Fibroblast of lung (primary cell): ENCODE data around the gene HOOK1. TPM values are rescaled to one million over a fixed set of nuclear protein-coding genes. Genes with fewer than 3 reads are reported as not detected.
"Not testable (repeated sequence)": the region's sequence is repeated elsewhere in the genome, so short reads cannot be mapped to it uniquely, and the experiment has no call there.

Experiments used
- DNase-seq, 2 donors: peaks; one replicate each; pipeline versions ENCODE4 v3.0.0 to v3.0.0-alpha.2; 2010; ENCODE audit warnings: low read depth in 2 of 2
- H2AFZ ChIP-seq: 2 replicates; pipeline ENCODE4 v1.5.1; 2012; ENCODE audit warnings: low read length, control low read depth, inconsistent platforms
- H3K27ac ChIP-seq: 2 replicates; pipeline ENCODE4 v1.5.1; 2011; ENCODE audit warnings: low read length, control low read depth; ENCODE audit not compliant: insufficient read depth
- H3K27me3 ChIP-seq: 2 replicates; pipeline ENCODE4 v1.5.1; 2011; ENCODE audit warnings: mild to moderate bottlenecking, low read length; ENCODE audit not compliant: control insufficient read depth, insufficient read depth
- H3K36me3 ChIP-seq: 2 replicates; pipeline ENCODE4 v1.5.1; 2011; ENCODE audit warnings: low read length; ENCODE audit not compliant: control insufficient read depth, insufficient read depth
- H3K4me1 ChIP-seq: 2 replicates; pipeline ENCODE4 v1.5.1; 2011; ENCODE audit warnings: low read length; ENCODE audit not compliant: control insufficient read depth, insufficient read depth; ENCODE audit errors: extremely low read depth
- H3K4me2 ChIP-seq: 2 replicates; pipeline ENCODE4 v1.5.1; 2011; ENCODE audit warnings: low read length, control low read depth; ENCODE audit not compliant: insufficient read depth; ENCODE audit errors: extremely low read depth
- H3K4me3 ChIP-seq, 4 experiments: fragments of 200-600 bp in 1 of 4; sonication (generic) in 1 of 4; replicated peaks in 1 of 4; 2 replicates each; pipeline ENCODE4 v1.5.1; 2011 to 2016; ENCODE audit warnings: low read length in 4 of 4, low read depth in 3 of 4, mild to moderate bottlenecking in 3 of 4, control low read depth in 2 of 4, inconsistent platforms in 1 of 4, mixed read lengths in 1 of 4; ENCODE audit not compliant: insufficient read depth in 1 of 4; ENCODE audit errors: control extremely low read depth in 1 of 4
- H3K79me2 ChIP-seq: 2 replicates; pipeline ENCODE4 v1.5.1; 2012; ENCODE audit warnings: mild to moderate bottlenecking, low read length, inconsistent platforms; ENCODE audit not compliant: control insufficient read depth, insufficient read depth
- H3K9ac ChIP-seq: 2 replicates; pipeline ENCODE4 v1.5.1; 2011; ENCODE audit warnings: mild to moderate bottlenecking, low read length, control low read depth; ENCODE audit not compliant: insufficient read depth
- H3K9me3 ChIP-seq: 2 replicates; pipeline ENCODE4 v1.5.1; 2012; ENCODE audit warnings: low read depth, low read length; ENCODE audit not compliant: control insufficient read depth, insufficient read depth
- H4K20me1 ChIP-seq: 2 replicates; pipeline ENCODE4 v1.5.1; 2011; ENCODE audit warnings: low read length; ENCODE audit not compliant: control insufficient read depth, insufficient read depth; ENCODE audit errors: extremely low read depth
- EZH2 ChIP-seq: IDR thresholded peaks from 2 replicates; pipeline ENCODE4 v1.5.1; 2012; ENCODE audit warnings: low read length, control low read depth, mild to moderate bottlenecking; ENCODE audit errors: missing control alignments
- polyA plus RNA-seq, 2 donors: library from polyadenylated mRNA; depleted of rRNA in 1 of 2; stranded (reverse) in 1 of 2; unstranded in 1 of 2; fragments of >200 nt; gene quantifications; 2 replicates each; pipeline ENCODE4 v1.2.1, GENCODE V29; 2011 to 2012; ENCODE audit warnings: missing spikeins in 1 of 2
- total RNA-seq: library from RNA; depleted of rRNA; stranded (reverse); fragments of >200 nt; gene quantifications from 2 replicates; pipeline ENCODE4 v1.2.1, GENCODE V29; 2014
- TF ChIP-seq, protein P1 (sequence below), 2 donors: IDR thresholded peaks in 1 of 2; conservative IDR thresholded peaks in 1 of 2; 1 replicate in 1 of 2; 2 replicates in 1 of 2; pipeline ENCODE4 v1.5.1; 2011 to 2012; ENCODE audit warnings: low read length in 2 of 2, control low read depth in 1 of 2, inconsistent platforms in 1 of 2, low read depth in 1 of 2, mild to moderate bottlenecking in 1 of 2

HOOK1 gene
- total and polyA plus RNA-seq, 2 donors (not counting 1 experiment from before 2014, with no cell fraction given) = under 0.01 TPM; not detected in 1

DNA sequence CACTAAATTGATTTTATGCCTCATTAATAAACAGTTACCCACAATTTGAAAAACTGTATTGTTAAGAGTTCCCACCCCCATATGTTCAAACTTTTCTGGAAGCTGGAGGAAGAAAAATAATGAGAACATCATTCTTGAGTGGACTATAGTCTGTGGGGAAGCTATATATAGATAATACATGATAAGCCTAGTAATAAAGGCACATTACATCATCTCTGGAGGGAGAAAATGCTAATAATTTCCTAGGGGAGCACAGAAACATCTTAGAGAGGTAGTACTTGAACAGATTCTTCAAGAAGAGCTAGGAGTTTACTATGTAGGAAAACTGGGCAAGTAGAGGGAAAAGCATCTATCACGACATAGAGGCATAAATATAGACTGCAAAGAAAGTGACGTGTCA is 92.2 kb downstream of the HOOK1 start:
- Histone ChIP-seq H3K4me3 (no peak overlapping the region), H3K9ac (no peak overlapping the region), H3K27ac (no peak overlapping the region), H3K4me1 (no peaks in the 10 kb centered on the region), H3K9me3 (no peaks in the 10 kb centered on the region), H3K79me2 (no peaks in the 10 kb centered on the region), H3K4me2 (no peak overlapping the region), H3K27me3 (no peaks in the 10 kb centered on the region), H2AFZ (no peak overlapping the region), H4K20me1 (no peaks in the 10 kb centered on the region), H3K36me3 (no peaks in the 10 kb centered on the region)
- DNase-seq = no peak
- TF ChIP-seq, protein P1, sequence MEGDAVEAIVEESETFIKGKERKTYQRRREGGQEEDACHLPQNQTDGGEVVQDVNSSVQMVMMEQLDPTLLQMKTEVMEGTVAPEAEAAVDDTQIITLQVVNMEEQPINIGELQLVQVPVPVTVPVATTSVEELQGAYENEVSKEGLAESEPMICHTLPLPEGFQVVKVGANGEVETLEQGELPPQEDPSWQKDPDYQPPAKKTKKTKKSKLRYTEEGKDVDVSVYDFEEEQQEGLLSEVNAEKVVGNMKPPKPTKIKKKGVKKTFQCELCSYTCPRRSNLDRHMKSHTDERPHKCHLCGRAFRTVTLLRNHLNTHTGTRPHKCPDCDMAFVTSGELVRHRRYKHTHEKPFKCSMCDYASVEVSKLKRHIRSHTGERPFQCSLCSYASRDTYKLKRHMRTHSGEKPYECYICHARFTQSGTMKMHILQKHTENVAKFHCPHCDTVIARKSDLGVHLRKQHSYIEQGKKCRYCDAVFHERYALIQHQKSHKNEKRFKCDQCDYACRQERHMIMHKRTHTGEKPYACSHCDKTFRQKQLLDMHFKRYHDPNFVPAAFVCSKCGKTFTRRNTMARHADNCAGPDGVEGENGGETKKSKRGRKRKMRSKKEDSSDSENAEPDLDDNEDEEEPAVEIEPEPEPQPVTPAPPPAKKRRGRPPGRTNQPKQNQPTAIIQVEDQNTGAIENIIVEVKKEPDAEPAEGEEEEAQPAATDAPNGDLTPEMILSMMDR (conservative IDR thresholded peaks at IDR 0.05 in 1 of 2, IDR thresholded peaks at IDR 0.05 in 1 of 2; ENCODE audit: low read depth in 1 of 2, low read length in 2 of 2) = no peak
- TF ChIP-seq EZH2 = no peak

DNA sequence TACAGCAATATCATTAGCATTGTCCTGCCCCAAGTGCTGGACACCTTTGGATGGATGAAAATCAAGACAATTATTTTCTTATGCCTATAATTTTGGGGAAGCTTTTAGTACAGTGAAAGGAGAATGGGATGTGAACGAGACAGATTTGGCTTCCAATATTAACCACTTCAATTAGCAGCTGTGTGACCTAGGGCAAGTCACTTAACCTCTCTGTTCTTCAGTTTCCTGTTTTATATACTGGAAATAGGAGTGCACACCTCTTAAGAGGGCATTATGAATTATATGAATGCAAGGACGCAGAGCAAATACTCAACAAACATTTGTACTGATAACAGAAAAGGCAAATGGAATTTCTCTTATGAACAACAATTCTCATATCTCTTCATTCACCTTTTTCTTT is 93.3 kb downstream of the HOOK1 start:
- no peak for DNase-seq
- no peaks in the 10 kb centered on the region for H3K9me3 ChIP-seq
- H4K20me1 ChIP-seq = no peaks in the 10 kb centered on the region
- no peaks in the 10 kb centered on the region for H3K79me2 ChIP-seq
- no peak for TF ChIP-seq EZH2
- TF ChIP-seq, protein P1 (conservative IDR thresholded peaks at IDR 0.05 in 1 of 2, IDR thresholded peaks at IDR 0.05 in 1 of 2; ENCODE audit: low read depth in 1 of 2, low read length in 2 of 2) = no peak
- no peak overlapping the region for H3K27ac ChIP-seq
- no peak overlapping the region for H2AFZ ChIP-seq
- no peaks in the 10 kb centered on the region for H3K4me1 ChIP-seq
- no peaks in the 10 kb centered on the region for H3K36me3 ChIP-seq
- no peak overlapping the region for H3K4me2 ChIP-seq
- H3K9ac ChIP-seq = no peak overlapping the region
- no peaks in the 10 kb centered on the region for H3K27me3 ChIP-seq
- no peak overlapping the region for H3K4me3 ChIP-seq

DNA sequence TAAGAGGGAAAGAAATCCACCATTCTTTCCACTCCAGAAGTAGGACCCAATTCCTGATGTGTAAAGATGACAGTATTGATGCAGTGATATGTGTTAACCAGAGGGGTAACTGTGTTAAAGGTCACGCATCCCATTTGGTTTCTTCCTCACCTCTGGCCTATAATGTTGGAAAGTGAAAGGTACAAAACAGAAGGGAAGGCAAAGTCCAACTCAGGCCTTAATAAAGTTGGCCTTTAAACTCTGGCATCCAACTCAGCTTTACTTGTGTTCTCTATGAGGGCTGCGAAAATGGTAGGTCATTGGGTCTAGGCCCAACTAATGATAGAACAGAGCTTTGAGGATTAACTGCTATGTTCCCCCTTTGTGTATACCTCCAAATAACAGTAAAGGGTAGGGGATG is 93.9 kb downstream of the HOOK1 start:
- H3K4me1 ChIP-seq = no peaks in the 10 kb centered on the region
- TF ChIP-seq, protein P1 (conservative IDR thresholded peaks at IDR 0.05 in 1 of 2, IDR thresholded peaks at IDR 0.05 in 1 of 2; ENCODE audit: low read depth in 1 of 2, low read length in 2 of 2) = no peak
- no peak for TF ChIP-seq EZH2
- H4K20me1 ChIP-seq = no peaks in the 10 kb centered on the region
- no peak overlapping the region for H3K9ac ChIP-seq
- H2AFZ ChIP-seq = no peak overlapping the region
- no peaks in the 10 kb centered on the region for H3K9me3 ChIP-seq
- H3K27ac ChIP-seq = no peak overlapping the region
- H3K4me3 ChIP-seq = no peak overlapping the region
- H3K79me2 ChIP-seq = no peaks in the 10 kb centered on the region
- H3K4me2 ChIP-seq = no peak overlapping the region
- DNase-seq = no peak
- H3K36me3 ChIP-seq = no peaks in the 10 kb centered on the region
- no peaks in the 10 kb centered on the region for H3K27me3 ChIP-seq

DNA sequence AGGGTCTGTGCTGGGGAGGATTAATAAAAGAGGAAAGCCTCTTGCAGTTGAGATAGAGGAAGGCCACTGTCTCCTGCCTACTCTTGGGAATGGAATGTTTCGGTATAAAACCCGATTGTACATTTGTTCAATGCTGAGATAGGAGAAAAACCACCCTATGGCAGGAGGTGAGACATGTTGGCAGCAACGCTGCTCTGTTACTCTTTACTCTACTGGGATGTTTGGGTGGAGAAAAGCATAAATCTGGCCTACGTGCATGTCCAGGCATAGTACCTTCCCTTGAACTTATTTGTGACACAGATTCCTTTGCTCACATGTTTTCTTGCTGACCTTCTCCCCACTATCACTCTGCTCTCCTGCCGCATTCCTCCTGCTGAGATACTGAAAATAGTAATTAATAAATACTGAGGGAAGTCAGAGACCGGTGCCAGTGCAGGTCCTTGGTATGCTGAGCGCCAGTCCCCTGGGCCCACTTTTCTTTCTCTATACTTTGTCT is 100.1 kb downstream of the HOOK1 start:
- H3K27ac ChIP-seq, H3K4me3 ChIP-seq, H3K79me2 ChIP-seq, H3K9me3 ChIP-seq, H3K4me1 ChIP-seq, H2AFZ ChIP-seq, DNase-seq, H3K4me2 ChIP-seq, H3K9ac ChIP-seq, H3K36me3 ChIP-seq, H3K27me3 ChIP-seq, H4K20me1 ChIP-seq: not testable (repeated sequence)
